ENCODE results near the gene MYO3B.

DNA sequence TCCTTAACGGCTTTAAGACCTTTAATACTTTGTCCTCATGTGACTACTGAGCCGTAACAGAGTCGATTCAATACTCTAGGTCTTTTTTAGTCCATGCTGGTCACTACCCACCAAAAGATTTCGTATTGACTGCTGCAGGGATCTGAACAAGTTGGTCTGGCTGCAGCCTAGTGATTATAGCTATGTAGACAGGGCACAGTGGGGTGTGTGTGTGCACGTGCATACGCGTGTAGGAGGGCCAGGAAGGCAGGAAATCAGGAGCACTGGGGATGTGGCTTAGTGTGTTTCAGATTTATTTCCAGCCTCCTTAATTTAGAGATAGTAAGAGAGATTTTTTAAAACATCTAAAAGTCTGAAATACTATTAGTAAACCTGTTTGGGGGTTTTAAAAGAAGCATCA is 161.4 kb downstream of the MYO3B start:
- TF ChIP-seq, protein P1, sequence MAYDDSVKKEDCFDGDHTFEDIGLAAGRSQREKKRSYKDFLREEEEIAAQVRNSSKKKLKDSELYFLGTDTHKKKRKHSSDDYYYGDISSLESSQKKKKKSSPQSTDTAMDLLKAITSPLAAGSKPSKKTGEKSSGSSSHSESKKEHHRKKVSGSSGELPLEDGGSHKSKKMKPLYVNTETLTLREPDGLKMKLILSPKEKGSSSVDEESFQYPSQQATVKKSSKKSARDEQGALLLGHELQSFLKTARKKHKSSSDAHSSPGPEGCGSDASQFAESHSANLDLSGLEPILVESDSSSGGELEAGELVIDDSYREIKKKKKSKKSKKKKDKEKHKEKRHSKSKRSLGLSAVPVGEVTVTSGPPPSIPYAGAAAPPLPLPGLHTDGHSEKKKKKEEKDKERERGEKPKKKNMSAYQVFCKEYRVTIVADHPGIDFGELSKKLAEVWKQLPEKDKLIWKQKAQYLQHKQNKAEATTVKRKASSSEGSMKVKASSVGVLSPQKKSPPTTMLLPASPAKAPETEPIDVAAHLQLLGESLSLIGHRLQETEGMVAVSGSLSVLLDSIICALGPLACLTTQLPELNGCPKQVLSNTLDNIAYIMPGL (CRISPR knock-in tag; IDR thresholded peaks at IDR 0.05): no peak
- TF ChIP-seq, protein P2, sequence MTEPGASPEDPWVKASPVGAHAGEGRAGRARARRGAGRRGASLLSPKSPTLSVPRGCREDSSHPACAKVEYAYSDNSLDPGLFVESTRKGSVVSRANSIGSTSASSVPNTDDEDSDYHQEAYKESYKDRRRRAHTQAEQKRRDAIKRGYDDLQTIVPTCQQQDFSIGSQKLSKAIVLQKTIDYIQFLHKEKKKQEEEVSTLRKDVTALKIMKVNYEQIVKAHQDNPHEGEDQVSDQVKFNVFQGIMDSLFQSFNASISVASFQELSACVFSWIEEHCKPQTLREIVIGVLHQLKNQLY (CRISPR knock-in tag; IDR thresholded peaks at IDR 0.05): no peak
- TF ChIP-seq, protein P3, sequence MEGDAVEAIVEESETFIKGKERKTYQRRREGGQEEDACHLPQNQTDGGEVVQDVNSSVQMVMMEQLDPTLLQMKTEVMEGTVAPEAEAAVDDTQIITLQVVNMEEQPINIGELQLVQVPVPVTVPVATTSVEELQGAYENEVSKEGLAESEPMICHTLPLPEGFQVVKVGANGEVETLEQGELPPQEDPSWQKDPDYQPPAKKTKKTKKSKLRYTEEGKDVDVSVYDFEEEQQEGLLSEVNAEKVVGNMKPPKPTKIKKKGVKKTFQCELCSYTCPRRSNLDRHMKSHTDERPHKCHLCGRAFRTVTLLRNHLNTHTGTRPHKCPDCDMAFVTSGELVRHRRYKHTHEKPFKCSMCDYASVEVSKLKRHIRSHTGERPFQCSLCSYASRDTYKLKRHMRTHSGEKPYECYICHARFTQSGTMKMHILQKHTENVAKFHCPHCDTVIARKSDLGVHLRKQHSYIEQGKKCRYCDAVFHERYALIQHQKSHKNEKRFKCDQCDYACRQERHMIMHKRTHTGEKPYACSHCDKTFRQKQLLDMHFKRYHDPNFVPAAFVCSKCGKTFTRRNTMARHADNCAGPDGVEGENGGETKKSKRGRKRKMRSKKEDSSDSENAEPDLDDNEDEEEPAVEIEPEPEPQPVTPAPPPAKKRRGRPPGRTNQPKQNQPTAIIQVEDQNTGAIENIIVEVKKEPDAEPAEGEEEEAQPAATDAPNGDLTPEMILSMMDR (IDR thresholded peaks at IDR 0.05): no peak
- no peak for TF ChIP-seq ZNF317 (CRISPR knock-in tag; IDR thresholded peaks at IDR 0.05; ENCODE audit: borderline replicate concordance, low read depth)
- TF ChIP-seq, protein P4, sequence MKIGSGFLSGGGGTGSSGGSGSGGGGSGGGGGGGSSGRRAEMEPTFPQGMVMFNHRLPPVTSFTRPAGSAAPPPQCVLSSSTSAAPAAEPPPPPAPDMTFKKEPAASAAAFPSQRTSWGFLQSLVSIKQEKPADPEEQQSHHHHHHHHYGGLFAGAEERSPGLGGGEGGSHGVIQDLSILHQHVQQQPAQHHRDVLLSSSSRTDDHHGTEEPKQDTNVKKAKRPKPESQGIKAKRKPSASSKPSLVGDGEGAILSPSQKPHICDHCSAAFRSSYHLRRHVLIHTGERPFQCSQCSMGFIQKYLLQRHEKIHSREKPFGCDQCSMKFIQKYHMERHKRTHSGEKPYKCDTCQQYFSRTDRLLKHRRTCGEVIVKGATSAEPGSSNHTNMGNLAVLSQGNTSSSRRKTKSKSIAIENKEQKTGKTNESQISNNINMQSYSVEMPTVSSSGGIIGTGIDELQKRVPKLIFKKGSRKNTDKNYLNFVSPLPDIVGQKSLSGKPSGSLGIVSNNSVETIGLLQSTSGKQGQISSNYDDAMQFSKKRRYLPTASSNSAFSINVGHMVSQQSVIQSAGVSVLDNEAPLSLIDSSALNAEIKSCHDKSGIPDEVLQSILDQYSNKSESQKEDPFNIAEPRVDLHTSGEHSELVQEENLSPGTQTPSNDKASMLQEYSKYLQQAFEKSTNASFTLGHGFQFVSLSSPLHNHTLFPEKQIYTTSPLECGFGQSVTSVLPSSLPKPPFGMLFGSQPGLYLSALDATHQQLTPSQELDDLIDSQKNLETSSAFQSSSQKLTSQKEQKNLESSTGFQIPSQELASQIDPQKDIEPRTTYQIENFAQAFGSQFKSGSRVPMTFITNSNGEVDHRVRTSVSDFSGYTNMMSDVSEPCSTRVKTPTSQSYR (CRISPR knock-in tag; IDR thresholded peaks at IDR 0.05): no peak
- TF ChIP-seq ESRRA (CRISPR knock-in tag; IDR thresholded peaks at IDR 0.05; ENCODE audit: borderline replicate concordance): no peak
- TF ChIP-seq, protein P5, sequence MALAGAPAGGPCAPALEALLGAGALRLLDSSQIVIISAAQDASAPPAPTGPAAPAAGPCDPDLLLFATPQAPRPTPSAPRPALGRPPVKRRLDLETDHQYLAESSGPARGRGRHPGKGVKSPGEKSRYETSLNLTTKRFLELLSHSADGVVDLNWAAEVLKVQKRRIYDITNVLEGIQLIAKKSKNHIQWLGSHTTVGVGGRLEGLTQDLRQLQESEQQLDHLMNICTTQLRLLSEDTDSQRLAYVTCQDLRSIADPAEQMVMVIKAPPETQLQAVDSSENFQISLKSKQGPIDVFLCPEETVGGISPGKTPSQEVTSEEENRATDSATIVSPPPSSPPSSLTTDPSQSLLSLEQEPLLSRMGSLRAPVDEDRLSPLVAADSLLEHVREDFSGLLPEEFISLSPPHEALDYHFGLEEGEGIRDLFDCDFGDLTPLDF (CRISPR knock-in tag; IDR thresholded peaks at IDR 0.05): no peak
- TF ChIP-seq, protein P6, sequence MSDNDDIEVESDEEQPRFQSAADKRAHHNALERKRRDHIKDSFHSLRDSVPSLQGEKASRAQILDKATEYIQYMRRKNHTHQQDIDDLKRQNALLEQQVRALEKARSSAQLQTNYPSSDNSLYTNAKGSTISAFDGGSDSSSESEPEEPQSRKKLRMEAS (CRISPR knock-in tag; IDR thresholded peaks at IDR 0.05): no peak
- TF ChIP-seq, protein P7, sequence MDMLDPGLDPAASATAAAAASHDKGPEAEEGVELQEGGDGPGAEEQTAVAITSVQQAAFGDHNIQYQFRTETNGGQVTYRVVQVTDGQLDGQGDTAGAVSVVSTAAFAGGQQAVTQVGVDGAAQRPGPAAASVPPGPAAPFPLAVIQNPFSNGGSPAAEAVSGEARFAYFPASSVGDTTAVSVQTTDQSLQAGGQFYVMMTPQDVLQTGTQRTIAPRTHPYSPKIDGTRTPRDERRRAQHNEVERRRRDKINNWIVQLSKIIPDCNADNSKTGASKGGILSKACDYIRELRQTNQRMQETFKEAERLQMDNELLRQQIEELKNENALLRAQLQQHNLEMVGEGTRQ (CRISPR knock-in tag; IDR thresholded peaks at IDR 0.05): no peak
- TF ChIP-seq ELF4 (CRISPR knock-in tag; IDR thresholded peaks at IDR 0.05; ENCODE audit: low read depth): no peak

Measured in WTC11 (cell line).